ENCODE measurements around the gene TSBP1. TPM values are rescaled to one million over a fixed set of nuclear protein-coding genes. Genes with fewer than 3 reads are reported as not detected.

TSBP1 gene
- total and polyA plus RNA-seq, 2 of the 13 experiments (the other 11 are each of a cell fraction or from before 2014, with no cell fraction given): not detected

DNA sequence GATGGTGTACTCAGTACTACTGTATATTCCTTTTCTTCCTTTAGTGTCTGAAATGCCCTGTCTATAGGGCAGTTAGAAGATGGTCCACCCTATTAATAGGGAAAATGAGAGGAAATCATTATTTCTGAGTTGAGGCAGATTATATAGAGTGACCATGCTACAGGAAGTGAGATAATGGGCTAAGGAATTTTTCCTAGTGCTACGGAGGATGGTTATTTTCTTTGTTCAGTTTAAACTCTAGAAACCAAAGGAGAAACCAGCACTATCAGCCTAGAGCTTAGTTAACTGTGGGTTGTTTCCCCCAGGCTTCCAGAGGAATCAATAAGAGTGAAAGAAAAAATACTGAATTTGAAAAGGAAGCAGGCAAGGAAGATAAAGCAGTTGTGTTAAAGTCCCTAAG, 474 bp downstream of the TSBP1 start:
- ATAC-seq (no peak), FAIRE-seq (no peak), DNase-seq (ENCODE audit: low spot score) (no peak)
- WGBS (ENCODE audit: low lambda C conversion rate): 0% methylated on average over 1 of the region's 1 CpG
- no peaks in the 10 kb centered on the region for H3K27me3 ChIP-seq (ENCODE audit: control insufficient read depth in 1 of 2, insufficient read depth in 2 of 2, low read length in 2 of 2)
- no peaks in the 10 kb centered on the region for H3K36me3 ChIP-seq (replicated peaks in 1 of 2; ENCODE audit: control insufficient read depth in 1 of 2, insufficient read depth in 2 of 2, low read length in 2 of 2)
- H3K4me1 ChIP-seq (ENCODE audit: insufficient read depth, low read length): peaks cover 11% of the 10 kb centered on the region
- no peak overlapping the region for H3K4me3 ChIP-seq (replicated peaks in 1 of 3; ENCODE audit: insufficient read depth in 1 of 3, low read depth in 2 of 3, low read length in 3 of 3)
- H4K20me1 ChIP-seq (ENCODE audit: insufficient read depth, low read length): no peaks in the 10 kb centered on the region; the same call in 1 of the 2 replicates
- H3K27ac ChIP-seq (ENCODE audit: extremely low read length, insufficient read depth, low read length): no peak overlapping the region
- ChIA-PET POLR2A (no interaction called here), CTCF (ENCODE audit: low intra/inter-chr PET ratio, low total read pairs) (no interaction called here)
- in situ Hi-C loops (cut with HindIII; ENCODE audit: extremely low pct_ligation_motif_present, low pct_unique_long_range_greater_than_20kb): no loop called here
- no peaks in the 10 kb centered on the region for H3K9me3 ChIP-seq (ENCODE audit: low read length)
- no peaks in the 10 kb centered on the region for H3K79me2 ChIP-seq (ENCODE audit: insufficient read depth, low read length)
- H2AFZ ChIP-seq (ENCODE audit: low read length): no peak overlapping the region
- intact Hi-C loops (cut with micrococcal nuclease; ENCODE audit: unreplicated experiment): no loop called here
- H3K4me2 ChIP-seq (ENCODE audit: low read depth, low read length): no peak overlapping the region
- BruUV-seq (replicated peaks): no TSS peak
- no peak overlapping the region for H3K9ac ChIP-seq (ENCODE audit: insufficient read depth, low read depth, low read length)
- no peak for TF ChIP-seq GFI1 (CRISPR knock-in tag; IDR thresholded peaks at IDR 0.05; ENCODE audit: borderline replicate concordance)
- no peak for TF ChIP-seq ARID5B (CRISPR knock-in tag; IDR thresholded peaks at IDR 0.05)
- TF ChIP-seq SRSF4 (IDR thresholded peaks at IDR 0.05; ENCODE audit: low read depth, low read length, poor library complexity, severe bottlenecking): no peak
- no peak for TF ChIP-seq ZNF7 (CRISPR knock-in tag; IDR thresholded peaks at IDR 0.05)
- no peak for TF ChIP-seq ZNF556 (CRISPR knock-in tag; IDR thresholded peaks at IDR 0.05; ENCODE audit: borderline replicate concordance)
- TF ChIP-seq ZNF430 (CRISPR knock-in tag; IDR thresholded peaks at IDR 0.05): no peak
- TF ChIP-seq ZFYVE20 (CRISPR knock-in tag; IDR thresholded peaks at IDR 0.05; ENCODE audit: borderline replicate concordance, low read depth): no peak
- TF ChIP-seq ZNF549 (CRISPR knock-in tag; IDR thresholded peaks at IDR 0.05): no peak
- TF ChIP-seq FOXA1 (IDR thresholded peaks at IDR 0.05): no peak
- TF ChIP-seq FOXA1 (CRISPR knock-in tag; IDR thresholded peaks at IDR 0.05): no peak
- no peak for TF ChIP-seq ELF1 (CRISPR knock-in tag; IDR thresholded peaks at IDR 0.05)
- TF ChIP-seq RORA (CRISPR knock-in tag; IDR thresholded peaks at IDR 0.05): no peak
- no peak for TF ChIP-seq CHD4 (IDR thresholded peaks at IDR 0.05; ENCODE audit: borderline replicate concordance, low read length)
- no peak for TF ChIP-seq IRF2 (CRISPR knock-in tag; IDR thresholded peaks at IDR 0.05)
- TF ChIP-seq, protein P1, sequence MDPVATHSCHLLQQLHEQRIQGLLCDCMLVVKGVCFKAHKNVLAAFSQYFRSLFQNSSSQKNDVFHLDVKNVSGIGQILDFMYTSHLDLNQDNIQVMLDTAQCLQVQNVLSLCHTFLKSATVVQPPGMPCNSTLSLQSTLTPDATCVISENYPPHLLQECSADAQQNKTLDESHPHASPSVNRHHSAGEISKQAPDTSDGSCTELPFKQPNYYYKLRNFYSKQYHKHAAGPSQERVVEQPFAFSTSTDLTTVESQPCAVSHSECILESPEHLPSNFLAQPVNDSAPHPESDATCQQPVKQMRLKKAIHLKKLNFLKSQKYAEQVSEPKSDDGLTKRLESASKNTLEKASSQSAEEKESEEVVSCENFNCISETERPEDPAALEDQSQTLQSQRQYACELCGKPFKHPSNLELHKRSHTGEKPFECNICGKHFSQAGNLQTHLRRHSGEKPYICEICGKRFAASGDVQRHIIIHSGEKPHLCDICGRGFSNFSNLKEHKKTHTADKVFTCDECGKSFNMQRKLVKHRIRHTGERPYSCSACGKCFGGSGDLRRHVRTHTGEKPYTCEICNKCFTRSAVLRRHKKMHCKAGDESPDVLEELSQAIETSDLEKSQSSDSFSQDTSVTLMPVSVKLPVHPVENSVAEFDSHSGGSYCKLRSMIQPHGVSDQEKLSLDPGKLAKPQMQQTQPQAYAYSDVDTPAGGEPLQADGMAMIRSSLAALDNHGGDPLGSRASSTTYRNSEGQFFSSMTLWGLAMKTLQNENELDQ (CRISPR knock-in tag; IDR thresholded peaks at IDR 0.05; ENCODE audit: borderline replicate concordance): no peak
- TF ChIP-seq, protein P2, sequence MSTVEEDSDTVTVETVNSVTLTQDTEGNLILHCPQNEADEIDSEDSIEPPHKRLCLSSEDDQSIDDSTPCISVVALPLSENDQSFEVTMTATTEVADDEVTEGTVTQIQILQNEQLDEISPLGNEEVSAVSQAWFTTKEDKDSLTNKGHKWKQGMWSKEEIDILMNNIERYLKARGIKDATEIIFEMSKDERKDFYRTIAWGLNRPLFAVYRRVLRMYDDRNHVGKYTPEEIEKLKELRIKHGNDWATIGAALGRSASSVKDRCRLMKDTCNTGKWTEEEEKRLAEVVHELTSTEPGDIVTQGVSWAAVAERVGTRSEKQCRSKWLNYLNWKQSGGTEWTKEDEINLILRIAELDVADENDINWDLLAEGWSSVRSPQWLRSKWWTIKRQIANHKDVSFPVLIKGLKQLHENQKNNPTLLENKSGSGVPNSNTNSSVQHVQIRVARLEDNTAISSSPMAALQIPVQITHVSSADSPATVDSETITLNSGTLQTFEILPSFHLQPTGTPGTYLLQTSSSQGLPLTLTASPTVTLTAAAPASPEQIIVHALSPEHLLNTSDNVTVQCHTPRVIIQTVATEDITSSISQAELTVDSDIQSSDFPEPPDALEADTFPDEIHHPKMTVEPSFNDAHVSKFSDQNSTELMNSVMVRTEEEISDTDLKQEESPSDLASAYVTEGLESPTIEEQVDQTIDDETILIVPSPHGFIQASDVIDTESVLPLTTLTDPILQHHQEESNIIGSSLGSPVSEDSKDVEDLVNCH (CRISPR knock-in tag; IDR thresholded peaks at IDR 0.05): no peak
- TF ChIP-seq, protein P3, sequence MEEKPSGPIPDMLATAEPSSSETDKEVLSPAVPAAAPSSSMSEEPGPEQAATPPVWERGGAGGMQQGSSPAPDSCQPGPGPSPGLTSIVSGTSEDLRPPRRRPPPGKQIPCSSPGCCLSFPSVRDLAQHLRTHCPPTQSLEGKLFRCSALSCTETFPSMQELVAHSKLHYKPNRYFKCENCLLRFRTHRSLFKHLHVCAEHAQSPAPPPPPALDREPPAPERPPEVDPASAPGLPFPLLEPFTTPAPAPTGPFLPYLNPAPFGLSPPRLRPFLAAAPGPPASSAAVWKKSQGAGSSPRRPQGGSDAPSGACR (CRISPR knock-in tag; IDR thresholded peaks at IDR 0.05): no peak
- TF ChIP-seq ZNF20 (CRISPR knock-in tag; IDR thresholded peaks at IDR 0.05): no peak

Data from HepG2 (cell line).